NB4 (cell line): Measurements from ENCODE around the gene VIPR2.

Experiments
- DNase-seq: peaks from one replicate; pipeline ENCODE4 v3.0.0; 2010; ENCODE audit warnings: low read depth
- H3K4me3 ChIP-seq: one replicate; pipeline ENCODE4 v1.5.1; 2011; ENCODE audit warnings: mild to moderate bottlenecking, low read depth, low read length, moderate library complexity
- MYC ChIP-seq: IDR thresholded peaks from 2 replicates; pipeline ENCODE4 v1.6.1; 2011; ENCODE audit warnings: low read depth, low read length
- POLR2A ChIP-seq: IDR thresholded peaks from 2 replicates; pipeline ENCODE4 v1.6.1; 2011; ENCODE audit warnings: mild to moderate bottlenecking; ENCODE audit not compliant: insufficient read length; ENCODE audit errors: extremely low read depth
- TF ChIP-seq, protein P1 (sequence below): IDR thresholded peaks from 2 replicates; pipeline ENCODE4 v1.6.1; 2011; ENCODE audit warnings: low read depth, low read length
- TF ChIP-seq, protein P2 (sequence below): IDR thresholded peaks from one replicate; pipeline ENCODE4 v1.5.1; 2012; ENCODE audit warnings: low read depth, low read length

VIPR2 gene

DNA sequence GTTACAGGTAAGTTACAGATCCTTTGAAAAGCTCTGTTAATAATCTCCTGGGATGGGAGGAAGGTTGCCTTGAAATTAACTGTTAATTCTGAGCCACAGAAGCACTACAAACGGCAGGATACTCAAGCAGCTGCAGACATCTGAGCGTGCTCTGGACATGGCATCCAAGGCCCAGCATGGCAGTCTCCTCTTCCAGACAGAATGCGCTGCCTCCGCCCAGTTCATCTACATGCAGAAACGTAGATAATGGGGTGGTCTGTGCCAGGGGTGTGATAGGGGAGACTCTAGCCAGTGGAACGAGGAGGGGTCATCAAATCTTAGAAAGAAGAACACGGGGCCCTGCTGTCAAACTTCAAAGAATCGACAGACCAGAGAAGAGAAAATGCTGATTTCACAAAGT, 13.8 kb downstream of the VIPR2 start:
- DNase-seq: no peak
- TF ChIP-seq, protein P1, sequence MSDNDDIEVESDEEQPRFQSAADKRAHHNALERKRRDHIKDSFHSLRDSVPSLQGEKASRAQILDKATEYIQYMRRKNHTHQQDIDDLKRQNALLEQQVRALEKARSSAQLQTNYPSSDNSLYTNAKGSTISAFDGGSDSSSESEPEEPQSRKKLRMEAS: no peak
- TF ChIP-seq MYC: no peak
- TF ChIP-seq, protein P2, sequence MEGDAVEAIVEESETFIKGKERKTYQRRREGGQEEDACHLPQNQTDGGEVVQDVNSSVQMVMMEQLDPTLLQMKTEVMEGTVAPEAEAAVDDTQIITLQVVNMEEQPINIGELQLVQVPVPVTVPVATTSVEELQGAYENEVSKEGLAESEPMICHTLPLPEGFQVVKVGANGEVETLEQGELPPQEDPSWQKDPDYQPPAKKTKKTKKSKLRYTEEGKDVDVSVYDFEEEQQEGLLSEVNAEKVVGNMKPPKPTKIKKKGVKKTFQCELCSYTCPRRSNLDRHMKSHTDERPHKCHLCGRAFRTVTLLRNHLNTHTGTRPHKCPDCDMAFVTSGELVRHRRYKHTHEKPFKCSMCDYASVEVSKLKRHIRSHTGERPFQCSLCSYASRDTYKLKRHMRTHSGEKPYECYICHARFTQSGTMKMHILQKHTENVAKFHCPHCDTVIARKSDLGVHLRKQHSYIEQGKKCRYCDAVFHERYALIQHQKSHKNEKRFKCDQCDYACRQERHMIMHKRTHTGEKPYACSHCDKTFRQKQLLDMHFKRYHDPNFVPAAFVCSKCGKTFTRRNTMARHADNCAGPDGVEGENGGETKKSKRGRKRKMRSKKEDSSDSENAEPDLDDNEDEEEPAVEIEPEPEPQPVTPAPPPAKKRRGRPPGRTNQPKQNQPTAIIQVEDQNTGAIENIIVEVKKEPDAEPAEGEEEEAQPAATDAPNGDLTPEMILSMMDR: no peak
- no peak for TF ChIP-seq POLR2A
- no peak overlapping the region for H3K4me3 ChIP-seq

GRCh38 chr7:159130199-159130775, 14.4 kb downstream of the VIPR2 start:
- DNase-seq: no peak
- TF ChIP-seq MYC (no peak), POLR2A (no peak)
- TF ChIP-seq, protein P2: no peak
- TF ChIP-seq, protein P1: no peak

GRCh38 chr7:159128767-159129166, 15.9 kb downstream of the VIPR2 start:
- no peak overlapping the region for H3K4me3 ChIP-seq
- TF ChIP-seq, protein P1: no peak
- TF ChIP-seq, protein P2: no peak
- no peak for TF ChIP-seq MYC
- no peak for TF ChIP-seq POLR2A
- DNase-seq: no peak

More at GRCh38 chr7:159130199-159130775, 14.4 kb downstream of the VIPR2 start:
- no peak overlapping the region for H3K4me3 ChIP-seq

DNA sequence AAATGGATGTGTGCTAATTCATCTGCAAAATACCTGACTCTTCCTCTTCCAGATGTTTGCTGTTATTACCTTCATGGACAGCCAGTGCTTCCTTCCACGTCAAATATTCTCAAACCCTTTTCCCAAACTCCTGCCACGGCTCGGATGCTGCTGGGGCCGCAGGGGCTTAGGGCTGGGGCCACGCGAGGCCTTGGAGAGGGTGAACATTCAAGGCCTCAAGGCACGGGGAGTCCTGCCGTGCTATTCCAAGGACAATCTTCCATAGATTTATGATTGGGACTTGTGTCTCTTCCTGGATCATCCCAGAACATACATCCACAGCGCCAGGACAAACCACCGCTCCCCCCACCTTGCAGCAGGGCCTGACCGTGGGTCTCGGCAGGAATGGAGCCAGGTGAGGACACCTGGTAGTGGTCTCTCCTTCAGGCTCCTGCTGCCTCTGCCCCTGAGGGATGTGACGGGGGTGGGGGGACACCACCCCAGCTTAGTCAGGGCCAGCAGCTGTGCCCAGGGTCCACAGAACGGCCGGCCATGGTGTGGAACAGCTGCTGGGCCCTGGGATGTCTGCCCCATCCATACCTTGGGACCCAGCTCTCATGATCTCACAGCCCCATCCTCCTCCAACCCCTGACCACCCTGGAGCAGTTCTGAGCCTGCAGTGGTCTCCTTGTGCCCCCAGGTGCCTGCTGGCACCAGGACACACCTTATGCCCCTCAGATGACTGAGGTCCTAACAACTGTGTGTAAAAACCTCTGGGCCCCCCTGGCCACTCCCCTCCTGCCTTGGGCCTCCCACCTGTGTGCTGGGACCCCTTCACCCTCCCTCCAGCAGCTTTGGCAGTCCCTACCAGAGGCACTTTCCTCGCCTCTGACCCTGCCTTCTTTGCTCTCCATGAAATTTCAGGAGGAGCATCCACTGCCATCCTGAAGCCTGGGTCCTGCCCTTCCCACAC, 16.7 kb downstream of the VIPR2 start:
- TF ChIP-seq, protein P2: no peak
- TF ChIP-seq, protein P1: no peak
- H3K4me3 ChIP-seq: no peak overlapping the region

DNA sequence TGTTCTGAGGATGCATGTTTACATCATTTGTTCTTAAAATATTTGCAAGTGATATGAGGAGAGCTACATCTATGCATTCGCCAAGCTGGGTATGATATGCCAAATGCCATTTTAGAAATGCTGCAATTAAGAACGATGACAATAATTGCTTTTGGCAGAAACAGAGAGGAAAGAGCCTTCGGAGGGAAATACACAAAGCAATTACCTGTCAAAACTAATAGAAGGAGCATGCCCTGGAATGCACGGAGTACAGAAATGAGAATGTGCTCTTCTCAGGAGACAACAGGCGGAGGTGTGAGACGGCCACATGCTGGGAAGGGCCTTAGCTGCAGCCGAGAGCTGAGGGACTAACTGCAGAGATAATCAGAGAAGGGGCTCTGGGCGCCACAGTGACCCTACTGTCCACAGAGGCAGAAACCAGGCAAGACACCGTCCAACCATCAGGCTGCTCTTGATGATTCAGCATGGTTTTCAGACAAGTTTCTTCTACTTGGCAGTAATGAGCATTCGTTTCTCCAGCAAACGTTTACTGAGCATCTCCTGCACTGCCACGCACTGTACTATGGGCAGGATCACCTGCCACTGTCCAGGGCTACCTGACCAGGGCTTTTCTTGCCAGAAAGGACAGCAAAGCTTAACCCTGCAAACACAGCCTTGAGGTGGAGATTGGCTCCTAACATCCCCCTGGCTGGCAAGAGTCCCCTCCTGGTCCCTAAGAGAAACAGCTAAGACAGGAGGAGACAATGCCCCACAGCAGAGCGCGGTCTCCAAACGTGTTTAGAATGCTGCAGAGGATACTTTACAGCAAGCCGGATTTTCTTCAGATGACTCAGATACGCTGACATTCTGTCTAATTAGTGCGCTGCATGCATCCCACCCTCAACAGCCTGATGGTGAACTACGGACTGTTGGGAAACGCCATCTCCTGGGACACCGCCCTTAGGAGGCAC, 18.1 kb downstream of the VIPR2 start:
- no peak overlapping the region for H3K4me3 ChIP-seq
- TF ChIP-seq POLR2A (no peak), MYC (no peak)
- TF ChIP-seq, protein P1: no peak
- TF ChIP-seq, protein P2: no peak
- DNase-seq: no peak

More for the DNA sequence above, 16.7 kb downstream of the VIPR2 start:
- DNase-seq: no peak
